Measurements from ENCODE around the gene RALGAPA2. TPM values are rescaled to one million over a fixed set of nuclear protein-coding genes. Genes with fewer than 3 reads are reported as not detected.

RALGAPA2 gene
- total RNA-seq, 1 experiment from 2014 or later, result 7.4 TPM

DNA sequence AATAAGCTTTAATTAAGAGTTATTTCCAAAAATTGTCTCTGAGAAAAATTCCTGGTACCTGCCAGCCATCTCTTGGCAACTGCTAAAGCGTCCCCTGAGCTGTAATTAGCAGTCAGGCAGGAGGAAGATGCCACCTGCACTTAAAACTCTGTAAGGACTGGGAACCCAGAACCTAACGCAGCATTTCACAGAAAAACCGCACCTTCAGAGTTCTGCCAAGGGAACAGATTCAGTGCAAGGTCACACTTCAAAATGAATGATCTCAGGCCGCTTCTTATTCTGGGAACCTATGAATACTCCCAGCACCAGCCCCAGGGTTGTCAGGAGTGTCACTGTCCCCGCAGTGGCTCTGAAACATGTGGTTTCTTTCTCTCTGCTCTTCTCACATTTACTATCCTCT, 307.8 kb downstream of the RALGAPA2 start:
- no peak for DNase-seq (ENCODE audit: low spot score)

DNA sequence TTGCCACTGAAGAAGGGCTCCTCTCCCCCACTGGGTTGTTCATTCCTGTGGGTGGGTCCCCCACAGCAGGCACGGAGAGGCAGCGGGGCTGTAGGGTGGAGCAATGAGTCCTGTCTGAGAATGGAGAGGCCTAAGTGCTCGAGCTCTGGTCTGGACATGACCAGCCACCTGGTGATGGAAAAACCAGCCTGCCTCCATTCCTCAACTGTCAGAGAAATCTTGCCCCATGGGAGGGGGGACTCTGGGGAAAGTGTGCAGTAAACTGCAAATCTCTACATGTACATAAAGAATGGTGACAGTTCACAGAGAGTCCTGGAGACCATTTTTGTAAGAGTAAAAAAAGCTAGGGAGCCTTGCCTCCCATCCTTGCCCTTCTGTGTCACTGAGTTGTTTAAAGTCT, 310.5 kb downstream of the RALGAPA2 start:
- DNase-seq (ENCODE audit: low spot score), result no peak

DNA sequence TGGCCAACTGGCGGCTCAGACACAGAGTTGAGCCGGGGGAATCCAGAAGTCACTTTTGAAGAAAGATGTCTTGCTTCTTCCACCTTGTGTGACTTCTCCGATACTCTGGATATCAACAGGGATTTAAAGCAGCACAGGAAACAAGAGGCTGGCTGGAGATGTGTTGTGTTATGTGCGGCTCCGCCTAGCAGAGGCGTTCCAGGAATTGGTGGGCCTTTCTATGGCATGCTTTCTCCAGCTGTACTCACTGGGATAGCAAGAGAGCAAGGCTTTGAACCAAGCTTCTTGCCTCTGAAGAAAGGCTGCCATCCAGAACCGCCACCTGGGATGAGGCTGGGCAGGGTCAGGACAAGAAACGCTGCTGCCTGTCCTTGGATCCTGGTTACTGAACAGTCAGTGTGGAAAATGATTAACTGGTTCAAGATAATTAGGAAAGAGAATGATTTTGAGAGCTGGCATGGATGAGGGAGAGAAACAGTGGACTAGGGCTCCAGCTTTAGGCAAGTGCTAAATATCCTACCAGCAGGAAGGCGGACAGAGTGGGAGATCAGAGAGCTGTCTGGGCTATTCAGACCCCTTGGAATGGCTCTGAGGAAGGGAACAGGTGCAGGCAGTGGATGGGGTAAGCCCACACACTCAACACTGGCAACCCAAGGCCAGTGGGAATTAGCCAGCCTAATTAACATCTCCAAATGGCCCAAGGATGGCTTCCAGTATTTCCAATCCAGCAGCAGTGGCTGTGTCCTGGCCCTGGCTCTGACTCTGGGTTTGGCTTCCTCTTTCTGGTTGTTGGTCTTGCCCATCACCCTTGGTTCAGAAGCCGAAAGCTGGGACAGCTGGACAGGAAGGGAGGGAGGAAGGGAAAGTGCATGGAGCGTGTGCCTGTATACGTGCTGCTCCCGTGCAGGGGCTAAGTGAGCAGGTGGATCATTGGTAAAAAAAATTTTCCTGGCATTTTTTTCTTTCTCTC, 312.6 kb downstream of the RALGAPA2 start:
- no peak for DNase-seq (ENCODE audit: low spot score)

DNA sequence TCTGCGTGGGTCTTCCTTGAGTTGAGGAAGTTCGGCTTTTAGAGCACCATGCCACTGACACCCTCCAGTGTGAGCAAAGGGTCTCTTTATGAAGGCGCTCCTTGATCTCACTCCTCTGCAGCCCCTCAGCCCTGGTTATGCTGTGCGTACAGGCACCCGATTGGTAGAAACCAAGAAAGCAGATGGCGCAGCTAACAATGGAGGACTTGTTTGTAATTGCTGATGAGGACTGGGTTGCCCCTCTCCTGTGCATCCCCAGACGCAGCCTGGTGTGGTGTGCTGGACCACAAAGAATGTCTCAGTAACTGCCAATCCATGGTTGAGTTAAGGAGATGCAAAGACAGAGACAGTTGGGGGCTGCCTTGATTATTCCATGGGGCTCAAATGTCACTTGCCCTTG, 314.3 kb downstream of the RALGAPA2 start:
- no peak for DNase-seq (ENCODE audit: low spot score)

DNA sequence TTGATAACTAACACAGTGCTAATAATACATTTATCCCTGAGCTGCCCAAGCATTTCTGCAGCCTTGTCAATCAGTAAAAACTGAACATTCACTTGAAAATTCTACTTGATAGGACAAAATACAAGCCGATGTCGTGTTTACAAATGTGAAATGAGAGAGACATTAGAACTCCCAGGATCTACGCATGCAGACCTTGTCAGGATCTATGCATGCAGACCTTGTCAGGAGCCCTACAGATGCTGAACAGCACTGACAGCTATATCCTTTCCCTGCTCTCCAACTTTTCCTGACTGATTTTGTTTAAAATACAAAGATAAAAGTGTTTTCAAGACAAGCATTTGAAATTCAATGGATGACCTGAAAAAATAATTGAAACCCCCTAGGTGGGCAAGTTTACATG, 315.6 kb downstream of the RALGAPA2 start:
- no peak for DNase-seq (ENCODE audit: low spot score)

DNA sequence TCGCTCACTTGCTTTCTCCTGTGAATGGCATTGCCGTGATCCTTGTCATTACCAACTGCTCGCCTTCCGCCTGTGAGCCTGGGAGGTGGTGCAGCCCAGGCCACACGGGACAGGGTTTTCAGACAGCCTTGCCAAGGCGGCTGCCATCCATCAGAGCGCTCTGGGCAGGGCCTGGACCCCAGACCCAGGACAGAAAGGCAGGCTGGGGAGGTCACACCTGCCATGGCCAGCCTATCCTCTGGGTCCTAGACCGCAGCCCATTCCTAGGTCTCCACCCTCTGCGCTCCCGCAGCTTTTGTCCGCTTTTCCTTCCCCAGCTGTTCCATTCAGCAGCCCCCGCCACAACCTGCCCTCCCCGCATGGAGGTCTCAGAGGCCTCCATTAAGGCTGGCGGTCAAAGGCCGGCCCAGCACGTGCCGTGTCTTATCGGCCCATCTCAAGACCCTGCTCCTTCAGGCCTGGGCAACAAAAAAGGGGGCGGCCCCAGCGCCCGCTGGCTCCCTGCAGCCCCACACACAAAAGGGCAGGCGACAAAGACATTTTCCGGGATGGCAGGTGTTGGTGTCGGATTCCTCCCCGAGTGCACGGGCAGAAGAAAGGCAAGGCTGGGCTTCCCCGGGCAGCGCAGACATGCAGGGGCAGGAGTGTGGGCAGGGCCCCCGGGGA, 316.4 kb downstream of the RALGAPA2 start:
- DNase-seq (ENCODE audit: low spot score), result no peak

DNA sequence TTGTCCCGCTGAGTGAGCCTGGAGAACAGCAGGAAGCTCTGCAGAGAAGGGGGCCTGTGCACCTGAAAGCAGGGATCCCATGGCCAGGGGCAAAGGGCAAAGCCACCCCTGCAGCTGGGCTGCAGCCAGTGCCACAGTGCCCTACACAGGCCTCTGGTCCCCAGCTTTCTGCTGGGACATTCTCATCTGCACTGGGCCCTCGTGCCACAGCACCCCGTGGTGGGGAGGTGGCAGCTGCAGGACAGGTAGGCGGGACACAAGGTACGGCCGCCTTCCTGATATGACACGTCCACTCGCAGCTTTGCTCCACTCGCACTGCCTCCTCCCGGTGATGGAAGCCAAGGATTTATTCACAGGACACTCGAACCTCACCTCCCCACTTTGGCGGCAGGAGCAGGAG, 317.4 kb downstream of the RALGAPA2 start:
- DNase-seq (ENCODE audit: low spot score), result no peak

DNA sequence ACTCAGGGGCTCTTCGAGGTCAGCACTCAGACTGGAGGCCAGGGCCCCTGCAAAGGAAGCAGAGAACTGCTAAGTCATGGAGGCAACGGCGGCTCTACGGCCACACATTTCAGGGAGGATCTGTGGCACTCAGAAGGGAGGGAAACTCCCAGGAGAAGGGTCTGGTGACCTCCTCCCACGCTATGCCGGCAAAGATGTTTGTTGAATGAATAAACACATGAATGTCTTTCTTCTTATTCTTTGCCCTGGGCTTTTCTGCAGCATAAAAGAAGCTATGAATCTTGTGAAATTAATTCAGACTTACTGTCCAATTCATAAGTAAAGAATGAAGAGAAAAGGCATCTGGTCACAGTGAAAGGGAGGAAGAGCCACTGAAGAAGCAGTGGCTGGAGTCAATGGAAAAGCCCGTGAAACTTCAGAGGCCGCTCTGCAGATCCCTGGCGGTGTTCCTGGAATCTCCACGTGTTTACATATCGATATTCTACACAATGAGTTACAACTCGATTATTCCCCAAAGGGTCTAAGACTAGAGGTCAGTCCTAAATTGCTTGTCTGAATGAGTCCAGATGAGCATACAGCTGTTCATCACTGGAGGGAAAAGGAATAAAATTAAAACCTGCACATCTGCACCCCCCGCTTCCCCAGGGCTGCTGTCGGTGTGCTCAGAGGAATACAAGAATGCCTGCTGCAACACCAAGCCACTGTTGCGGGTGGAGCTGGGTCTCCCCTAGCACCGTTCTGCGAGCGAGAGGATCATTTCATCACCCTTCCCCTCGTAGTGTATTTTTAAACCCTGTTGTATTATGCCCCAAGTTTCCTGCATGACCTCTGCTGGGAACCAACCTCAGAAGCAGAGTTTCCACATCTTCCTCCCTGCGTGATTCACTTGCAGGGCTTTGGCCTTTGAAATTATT, 319.0 kb downstream of the RALGAPA2 start:
- no peak for DNase-seq (ENCODE audit: low spot score)

DNA sequence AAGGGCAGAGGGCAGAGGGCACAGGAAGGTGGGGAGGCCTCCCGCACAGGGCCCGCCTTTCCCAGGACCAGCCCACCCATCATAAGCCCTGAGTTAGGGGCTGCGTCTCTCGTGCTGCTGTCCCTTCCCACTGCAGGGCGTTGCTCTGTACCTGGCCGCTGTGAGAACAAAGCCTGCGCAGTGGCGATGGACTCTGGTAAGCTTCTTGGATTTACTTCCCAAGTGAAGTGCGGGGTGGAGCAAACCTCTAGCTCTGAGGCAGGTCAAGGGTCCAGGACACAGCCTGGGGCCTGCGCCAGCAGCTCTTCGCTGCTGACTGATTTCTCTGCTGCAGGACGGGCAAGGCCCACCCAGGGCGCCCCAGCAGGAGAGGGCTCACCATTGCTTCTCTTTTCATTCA, 320.7 kb downstream of the RALGAPA2 start:
- DNase-seq (ENCODE audit: low spot score), result no peak

DNA sequence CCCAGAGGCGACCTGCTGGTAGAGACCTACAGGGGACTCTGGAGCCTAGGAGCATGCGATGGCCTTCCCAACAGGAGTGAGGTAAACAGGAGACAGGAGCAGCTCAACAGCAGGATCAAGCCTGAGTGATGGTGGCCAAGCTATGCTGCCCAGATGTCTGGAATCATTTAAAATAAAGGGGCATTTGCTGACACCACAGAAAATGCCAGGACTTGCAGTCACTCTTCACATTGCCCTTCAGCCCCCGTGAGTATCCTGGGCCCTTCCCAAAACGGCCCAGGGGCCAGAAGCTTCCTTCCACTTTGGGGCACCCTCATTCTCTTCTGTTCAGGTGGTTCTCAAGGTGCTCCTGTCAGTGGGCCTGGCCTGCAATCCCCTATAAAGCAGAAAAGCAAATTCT, 321.3 kb downstream of the RALGAPA2 start:
- DNase-seq (ENCODE audit: low spot score), result no peak

DNA sequence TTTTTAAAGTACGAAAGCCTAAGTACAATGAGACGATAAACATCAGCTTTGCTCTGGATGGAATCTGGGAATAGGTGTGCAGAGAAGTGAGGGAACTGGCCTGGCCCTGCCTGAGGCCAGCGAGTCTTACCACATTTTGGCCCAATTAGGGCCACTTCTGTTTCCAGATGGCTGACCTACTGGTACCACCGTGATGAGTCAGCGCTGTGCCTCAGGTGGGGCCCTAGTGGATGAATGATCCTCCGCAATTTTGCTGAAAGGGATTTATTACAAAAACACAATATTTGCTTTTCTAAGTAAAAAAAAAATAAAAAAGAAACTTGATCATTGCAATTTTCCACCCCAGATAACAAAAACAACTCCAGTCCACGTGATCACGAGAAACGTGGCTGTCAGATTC, 322.1 kb downstream of the RALGAPA2 start:
- no peak for DNase-seq (ENCODE audit: low spot score)

DNA sequence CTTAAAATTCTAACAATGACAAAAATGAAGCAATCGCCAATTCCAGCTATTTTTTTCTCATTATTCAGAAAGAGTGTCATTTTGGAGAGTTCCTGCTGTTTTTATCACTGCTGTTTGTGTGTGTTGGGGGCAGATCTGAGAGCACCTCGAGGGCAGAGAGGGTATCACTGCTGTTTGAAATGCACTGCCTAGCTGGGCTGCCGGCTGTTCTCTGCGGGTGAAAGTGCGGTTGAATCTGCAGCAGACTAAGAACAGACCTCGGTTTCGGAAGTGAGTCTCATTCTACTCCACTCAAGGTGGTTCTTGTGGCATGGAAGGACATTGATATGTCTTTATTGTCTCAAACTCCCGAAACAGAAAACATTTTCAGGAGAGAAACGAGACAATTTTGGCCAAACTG, 326.3 kb downstream of the RALGAPA2 start:
- no peak for DNase-seq (ENCODE audit: low spot score)

DNA sequence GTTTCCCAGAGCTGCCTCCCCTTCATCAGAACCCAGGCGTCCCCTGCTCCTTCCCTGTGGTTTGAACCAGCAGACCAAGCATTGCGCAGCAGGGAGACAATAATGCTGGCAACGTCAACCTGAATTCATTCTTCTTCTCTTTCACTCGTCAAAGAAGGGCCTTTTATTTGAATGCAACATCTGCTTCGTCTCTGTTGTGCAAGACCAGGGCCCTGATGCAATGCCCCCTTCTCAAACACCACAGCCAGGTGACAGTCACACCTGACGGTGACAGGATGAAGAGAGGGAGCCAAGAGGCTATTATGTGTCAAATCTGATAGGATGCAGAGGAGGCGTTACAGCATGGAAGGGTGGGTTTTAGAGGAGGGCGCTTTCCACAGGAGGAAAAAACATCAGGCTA, 336.6 kb downstream of the RALGAPA2 start:
- no peak for DNase-seq (ENCODE audit: low spot score)

DNA sequence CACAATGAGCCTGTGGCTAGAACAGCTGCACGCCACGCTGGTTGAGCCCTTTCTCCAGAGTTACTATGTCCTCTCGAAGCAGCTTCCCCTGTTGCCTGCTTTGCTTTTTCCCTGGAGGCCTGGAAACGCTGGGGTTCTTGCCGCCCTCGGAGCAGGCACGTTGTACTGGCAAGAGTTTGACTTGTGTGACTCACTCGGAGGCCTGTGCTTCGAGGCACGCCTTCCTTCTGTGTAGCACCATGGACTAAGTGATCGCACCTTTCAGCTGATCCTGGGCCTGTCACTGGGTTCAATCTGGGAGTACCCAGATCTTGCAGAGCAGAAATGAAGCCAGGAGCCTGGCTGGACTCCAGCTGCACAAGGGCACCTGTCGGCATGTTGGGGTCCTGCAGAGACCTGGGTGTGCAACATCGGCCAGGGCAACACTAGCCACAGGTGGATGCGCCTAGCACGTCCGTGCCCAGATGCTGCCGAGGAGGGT, 339.3 kb downstream of the RALGAPA2 start:
- DNase-seq (ENCODE audit: low spot score), result no peak

DNA sequence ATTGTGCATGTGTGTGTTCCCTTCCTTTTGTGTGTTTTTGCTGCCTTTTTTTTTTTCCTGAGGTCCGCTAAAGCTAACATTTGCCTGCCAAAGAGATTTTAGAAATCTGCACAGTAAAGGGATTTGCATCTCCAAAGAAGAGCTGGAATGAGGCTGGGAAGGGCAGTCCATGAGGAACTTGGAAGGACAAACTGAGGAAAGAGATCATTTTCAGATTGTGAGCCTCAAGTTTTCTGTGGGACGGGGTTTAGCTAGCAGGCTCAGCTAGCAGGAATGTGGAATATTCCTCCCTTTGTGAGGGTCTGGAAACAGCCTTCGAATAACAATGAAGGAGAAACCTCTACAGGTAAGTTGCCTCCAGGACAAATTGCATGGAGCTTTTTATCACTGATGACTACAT, 340.8 kb downstream of the RALGAPA2 start:
- no peak for DNase-seq (ENCODE audit: low spot score)

DNA sequence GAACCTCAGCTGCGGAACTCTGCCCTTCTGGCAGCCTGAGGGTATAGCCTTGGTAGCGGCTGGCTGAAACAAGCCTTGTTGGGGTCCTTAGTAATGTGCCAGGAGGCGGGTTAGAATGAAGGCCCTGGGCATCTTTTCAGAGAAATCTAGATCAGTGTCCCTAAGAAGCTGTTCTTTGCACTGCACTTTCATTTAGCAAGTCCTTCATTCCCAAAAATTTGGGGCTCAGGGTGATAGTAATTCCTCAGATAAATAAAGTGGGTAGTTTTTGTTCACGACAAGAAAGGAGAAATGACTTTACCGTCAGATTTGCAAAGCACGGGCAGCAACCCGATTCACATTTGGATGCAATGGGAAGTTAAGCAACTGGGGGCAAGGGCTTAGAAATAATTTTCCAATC, 341.4 kb downstream of the RALGAPA2 start:
- DNase-seq (ENCODE audit: low spot score), result no peak

DNA sequence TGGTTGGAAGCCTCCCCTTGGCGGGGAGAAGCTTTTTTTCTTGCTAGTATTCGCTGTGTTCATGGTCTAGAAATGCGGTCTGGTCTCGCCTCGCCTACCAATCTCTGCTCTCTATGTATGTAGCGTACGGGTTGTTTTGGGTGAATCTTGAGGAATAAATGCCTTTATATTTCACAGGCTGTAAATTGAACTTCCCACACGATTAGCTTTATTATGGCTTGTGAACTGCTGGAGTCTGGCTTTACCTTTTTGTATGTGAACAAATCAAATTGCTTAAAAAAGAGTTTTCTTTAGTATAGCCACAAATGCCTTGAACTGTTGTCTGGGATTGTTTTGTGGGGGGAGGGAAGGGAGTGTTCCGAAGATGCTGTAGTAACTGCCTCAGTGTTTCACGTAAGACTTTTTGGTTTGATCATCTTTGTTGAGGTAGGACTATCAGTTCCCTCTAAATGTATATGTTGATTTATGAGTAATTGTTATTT, 342.3 kb downstream of the RALGAPA2 start:
- no peak for DNase-seq (ENCODE audit: low spot score)

DNA sequence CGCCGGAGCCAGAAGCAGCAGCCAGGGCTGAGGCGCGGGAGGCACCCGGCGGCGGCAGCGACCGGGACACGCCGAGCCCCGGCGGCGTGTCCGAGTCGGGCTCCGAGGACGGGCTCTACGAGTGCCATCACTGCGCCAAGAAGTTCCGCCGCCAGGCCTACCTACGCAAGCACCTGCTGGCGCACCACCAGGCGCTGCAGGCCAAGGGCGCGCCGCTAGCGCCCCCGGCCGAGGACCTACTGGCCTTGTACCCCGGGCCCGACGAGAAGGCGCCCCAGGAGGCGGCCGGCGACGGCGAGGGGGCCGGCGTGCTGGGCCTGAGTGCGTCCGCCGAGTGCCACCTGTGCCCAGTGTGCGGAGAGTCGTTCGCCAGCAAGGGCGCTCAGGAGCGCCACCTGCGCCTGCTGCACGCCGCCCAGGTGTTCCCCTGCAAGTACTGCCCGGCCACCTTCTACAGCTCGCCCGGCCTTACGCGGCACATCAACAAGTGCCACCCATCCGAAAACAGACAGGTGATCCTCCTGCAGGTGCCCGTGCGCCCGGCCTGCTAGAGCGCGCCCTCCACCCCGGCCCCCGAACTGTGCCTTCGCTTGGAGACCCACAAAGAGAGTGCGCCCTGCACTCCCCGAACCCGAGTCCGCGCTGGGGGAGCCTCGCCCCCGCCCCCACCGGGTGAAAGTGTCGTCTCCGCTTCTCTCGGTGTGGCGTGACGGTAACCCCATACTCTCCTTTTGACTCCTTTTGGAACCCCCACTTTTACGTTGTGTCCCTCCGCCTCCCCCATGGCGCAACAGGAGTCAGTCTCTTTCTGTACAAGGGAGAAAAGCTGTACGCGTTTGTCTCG, 343.0 kb downstream of the RALGAPA2 start:
- DNase-seq (ENCODE audit: low spot score), result no peak

DNA sequence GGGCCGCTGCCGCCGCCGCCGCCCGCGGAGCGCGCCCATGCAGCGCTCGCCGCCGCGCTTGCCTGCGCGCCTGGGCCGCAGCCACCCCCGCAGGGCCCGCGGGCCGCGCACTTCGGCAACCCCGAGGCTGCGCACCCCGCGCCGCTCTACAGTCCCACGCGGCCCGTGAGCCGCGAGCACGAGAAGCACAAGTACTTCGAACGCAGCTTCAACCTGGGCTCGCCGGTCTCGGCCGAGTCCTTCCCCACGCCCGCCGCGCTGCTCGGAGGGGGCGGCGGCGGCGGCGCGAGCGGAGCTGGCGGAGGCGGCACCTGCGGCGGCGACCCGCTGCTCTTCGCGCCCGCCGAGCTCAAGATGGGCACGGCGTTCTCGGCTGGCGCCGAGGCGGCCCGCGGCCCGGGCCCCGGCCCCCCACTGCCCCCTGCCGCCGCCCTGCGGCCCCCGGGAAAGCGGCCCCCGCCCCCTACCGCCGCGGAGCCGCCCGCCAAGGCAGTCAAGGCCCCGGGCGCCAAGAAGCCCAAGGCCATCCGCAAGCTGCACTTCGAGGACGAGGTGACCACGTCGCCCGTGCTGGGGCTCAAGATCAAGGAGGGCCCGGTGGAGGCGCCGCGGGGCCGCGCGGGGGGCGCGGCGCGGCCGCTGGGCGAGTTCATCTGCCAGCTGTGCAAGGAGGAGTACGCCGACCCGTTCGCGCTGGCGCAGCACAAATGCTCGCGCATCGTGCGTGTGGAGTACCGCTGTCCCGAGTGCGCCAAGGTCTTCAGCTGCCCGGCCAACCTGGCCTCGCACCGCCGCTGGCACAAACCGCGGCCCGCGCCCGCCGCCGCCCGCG, 343.8 kb downstream of the RALGAPA2 start:
- no peak for DNase-seq (ENCODE audit: low spot score)

All from A172 (cell line).